Body of pancreas (tissue), 4 donors: ENCODE results near the gene MED13L.

Experiments used
- POLR2A ChIP-seq, 3 donors: fragments of 450-650 bp; IDR thresholded peaks; one replicate each; pipeline ENCODE4 v1.6.1; 2016; ENCODE audit warnings: antibody characterized with exemption in 3 of 3, mild to moderate bottlenecking in 2 of 3
- TF ChIP-seq, protein P1 (sequence below), 7 experiments: fragments of 450-650 bp in 4 of 7; fragments of 200-600 bp in 3 of 7; sonication (generic) in 3 of 7; IDR thresholded peaks; one replicate each; pipeline ENCODE4 v1.5.1; 2016 to 2019; ENCODE audit warnings: antibody characterized with exemption in 7 of 7

GRCh38 chr12:116092162-116092561 lies 185.3 kb downstream of the MED13L start:
- TF ChIP-seq, protein P1, sequence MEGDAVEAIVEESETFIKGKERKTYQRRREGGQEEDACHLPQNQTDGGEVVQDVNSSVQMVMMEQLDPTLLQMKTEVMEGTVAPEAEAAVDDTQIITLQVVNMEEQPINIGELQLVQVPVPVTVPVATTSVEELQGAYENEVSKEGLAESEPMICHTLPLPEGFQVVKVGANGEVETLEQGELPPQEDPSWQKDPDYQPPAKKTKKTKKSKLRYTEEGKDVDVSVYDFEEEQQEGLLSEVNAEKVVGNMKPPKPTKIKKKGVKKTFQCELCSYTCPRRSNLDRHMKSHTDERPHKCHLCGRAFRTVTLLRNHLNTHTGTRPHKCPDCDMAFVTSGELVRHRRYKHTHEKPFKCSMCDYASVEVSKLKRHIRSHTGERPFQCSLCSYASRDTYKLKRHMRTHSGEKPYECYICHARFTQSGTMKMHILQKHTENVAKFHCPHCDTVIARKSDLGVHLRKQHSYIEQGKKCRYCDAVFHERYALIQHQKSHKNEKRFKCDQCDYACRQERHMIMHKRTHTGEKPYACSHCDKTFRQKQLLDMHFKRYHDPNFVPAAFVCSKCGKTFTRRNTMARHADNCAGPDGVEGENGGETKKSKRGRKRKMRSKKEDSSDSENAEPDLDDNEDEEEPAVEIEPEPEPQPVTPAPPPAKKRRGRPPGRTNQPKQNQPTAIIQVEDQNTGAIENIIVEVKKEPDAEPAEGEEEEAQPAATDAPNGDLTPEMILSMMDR (IDR thresholded peaks at IDR 0.05): no peak
- TF ChIP-seq POLR2A (IDR thresholded peaks at IDR 0.05): no peak
